NCI-H345 treated with DMSO at 0.1 percent for 48 hours (cell line): ENCODE measurements around the gene MSL2.
"Not testable (repeated sequence)": the region's sequence is repeated elsewhere in the genome, so short reads cannot be mapped to it uniquely, and the experiment has no call there.

ENCODE experiments used
- DNase-seq: peaks from one replicate; lab custom pipeline; 2025; ENCODE audit not compliant: unreplicated experiment; lab: John Stamatoyannopoulos, UW

MSL2 gene

GRCh38 chr3:136192831-136193230 lies 3.3 kb downstream of the MSL2 start:
- DNase-seq: no peak

GRCh38 chr3:136192195-136192594 lies 3.9 kb downstream of the MSL2 start:
- not testable (repeated sequence) for DNase-seq

DNA sequence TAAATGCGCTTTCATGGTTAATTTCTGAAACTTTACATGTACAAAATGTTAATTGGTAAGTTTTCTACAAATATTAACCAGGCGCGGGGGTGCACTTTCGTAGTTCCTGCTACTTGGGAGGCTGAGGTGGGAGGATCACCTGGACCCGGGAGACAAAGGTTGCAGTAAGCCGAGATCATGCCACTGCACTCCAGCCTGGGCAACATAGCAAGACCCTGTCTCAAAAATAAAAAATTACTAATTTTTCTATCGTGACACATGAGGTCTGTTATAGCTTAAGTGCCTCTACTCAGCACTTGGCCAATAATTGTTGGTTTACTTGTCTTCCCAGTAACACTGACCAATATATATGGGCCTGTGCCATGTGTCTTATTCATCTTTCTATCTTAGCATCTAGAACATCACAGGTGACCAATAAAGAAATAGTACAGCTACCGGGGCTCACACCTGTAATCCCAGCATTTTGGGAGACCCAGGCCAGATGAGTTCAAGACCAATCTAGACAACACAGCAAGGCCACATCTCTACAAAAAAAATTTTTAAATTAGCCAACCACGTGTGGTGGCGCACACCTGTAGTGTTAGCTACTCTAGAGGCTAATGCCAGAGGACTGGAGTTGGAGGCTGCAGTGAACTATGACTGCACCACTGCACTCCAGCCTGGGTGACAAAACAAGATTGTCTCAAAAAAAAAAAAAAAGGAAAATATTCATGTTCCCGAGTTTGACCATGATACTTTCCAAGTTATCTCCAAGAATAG lies 6.1 kb downstream of the MSL2 start:
- no peak for DNase-seq

GRCh38 chr3:136189043-136189442 lies 7.1 kb downstream of the MSL2 start:
- DNase-seq: no peak

GRCh38 chr3:136187868-136188267 lies 8.3 kb downstream of the MSL2 start:
- DNase-seq: no peak

DNA sequence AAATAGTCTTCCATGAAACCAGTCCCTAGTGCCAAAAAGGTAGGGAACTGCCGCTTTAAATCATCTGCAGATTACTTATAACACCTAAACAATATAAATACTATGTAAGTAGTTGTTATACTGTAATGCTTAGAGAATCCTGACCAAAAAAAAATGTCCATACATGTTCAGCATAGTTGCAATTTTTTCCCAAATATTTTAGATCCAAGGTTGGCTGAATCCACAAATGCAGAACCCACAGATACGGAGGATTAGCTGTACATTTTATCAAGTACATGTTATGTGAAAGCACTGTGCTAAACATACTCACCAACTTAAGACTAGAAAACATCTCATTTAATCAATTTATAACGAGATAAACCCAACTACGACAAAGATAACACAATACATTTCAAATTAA lies 9.3 kb downstream of the MSL2 start:
- no peak for DNase-seq

DNA sequence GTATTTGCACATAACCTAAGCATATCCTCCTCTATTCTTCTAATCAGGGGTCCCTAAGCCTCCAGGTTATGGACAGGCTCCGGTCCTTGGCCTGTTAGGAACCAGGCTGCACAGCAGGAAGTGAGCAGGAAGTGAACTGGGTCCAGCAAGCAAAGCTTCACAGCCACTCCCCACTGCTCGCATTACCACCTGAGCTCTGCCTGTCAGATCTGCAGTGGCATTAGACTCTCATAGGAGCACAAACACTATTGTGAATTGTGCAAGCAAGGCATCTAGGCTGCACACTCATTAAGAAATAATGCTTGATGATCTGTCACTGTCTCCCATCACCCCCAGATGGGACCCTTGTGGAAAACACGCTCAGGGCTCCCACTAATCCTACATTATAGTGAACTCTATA lies 9.8 kb downstream of the MSL2 start:
- DNase-seq: no peak

DNA sequence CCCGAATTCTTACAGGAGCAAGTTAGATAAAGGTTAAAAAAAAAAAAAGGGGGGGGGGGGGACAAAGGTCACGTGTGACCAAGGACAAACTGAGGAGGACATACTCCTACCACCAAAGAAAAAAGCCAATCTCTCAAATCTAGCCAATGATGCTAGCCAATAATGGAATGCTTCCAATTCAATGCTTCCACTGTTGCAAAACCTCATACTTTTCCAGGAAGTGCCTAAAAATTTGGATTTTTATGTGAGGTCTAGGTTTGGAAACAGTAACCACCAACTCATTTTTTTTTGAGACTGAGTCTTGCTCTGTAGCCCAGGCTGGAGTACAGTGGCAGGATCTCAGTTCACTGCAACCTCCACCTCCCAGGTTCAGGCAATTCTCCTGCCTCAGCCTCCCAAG lies 11.4 kb downstream of the MSL2 start:
- DNase-seq: no peak

DNA sequence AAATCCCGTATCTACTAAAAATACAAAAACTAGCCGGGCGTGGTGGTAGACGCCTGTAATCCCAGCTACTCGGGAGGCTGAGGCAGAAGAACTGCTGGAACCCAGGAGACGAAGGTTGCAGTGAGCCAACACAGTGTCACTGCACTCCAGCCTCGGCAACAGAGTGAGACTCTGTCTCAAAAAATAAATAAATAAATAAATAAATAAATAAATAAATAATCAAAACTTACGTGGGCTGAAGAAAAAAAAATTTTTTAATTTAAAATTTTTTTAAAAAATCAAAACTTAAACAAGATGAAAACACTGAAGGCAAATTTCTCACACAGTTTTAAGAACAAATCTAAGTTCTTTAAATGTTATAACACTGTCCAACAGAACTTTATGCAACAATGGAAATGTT lies 14.4 kb downstream of the MSL2 start:
- DNase-seq: no peak

DNA sequence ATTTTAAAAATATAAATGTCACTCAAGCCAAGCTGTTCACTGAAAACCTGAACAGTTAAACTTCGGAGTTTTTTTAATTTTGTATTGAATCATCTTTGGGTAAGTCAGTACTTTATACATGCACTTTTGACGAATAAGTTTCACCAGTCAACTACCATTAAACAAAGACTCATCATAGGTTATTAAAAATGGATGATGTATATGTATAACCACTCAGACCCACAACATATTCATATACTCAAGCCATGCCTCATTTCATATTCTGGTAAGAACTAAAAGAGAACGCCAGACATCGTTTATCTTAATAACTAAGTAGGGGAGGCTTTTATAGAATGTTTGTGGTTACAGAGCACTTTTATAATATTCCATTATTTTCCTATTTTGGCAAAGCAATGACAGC lies 18.3 kb downstream of the MSL2 start:
- no peak for DNase-seq

DNA sequence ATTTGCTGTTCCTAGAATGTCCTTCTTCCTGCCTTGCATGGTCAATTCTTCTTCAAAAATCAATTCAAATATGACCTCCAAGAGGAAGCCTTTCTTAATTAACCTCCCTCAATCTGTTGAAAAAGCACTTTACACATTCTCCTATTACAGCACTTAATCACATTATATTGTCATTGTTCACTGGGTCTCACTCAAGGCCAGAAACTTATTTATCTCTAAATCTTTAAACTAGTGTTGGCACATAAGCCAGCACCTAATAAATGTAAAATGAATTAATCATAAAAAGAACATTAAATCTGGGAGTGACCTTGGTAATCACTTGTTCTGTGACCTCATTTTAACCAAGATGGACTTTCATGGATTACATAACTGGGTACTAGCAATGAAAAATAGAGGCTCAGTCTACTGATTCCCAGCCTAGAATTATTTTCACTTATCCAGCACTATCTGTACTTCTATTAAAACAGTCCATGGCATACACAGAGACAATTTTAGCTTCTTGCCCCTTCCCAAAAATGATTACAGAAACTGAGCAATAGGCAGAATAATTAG lies 22.1 kb downstream of the MSL2 start:
- DNase-seq: no peak

- no peak for DNase-seq
Measured at GRCh38 chr3:136171097-136171542, 25.0 kb downstream of the MSL2 start.

DNA sequence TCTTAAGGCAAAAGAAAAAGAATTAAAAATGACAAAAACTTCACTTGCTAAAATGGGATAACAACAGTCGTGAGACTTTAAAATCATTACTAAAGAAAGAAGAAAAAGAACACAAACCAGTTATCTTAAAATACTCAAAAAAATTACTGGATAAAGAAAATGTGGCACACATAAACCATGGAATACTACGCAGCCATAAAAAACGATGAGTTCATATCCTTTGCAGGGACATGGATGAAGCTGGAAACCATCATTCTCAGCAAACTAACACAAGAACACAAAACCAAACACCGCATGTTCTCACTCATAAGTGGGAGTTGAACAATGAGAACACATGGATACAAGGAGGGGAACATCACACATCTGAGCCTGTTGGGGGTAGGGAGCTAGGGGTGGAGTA lies 27.9 kb downstream of the MSL2 start:
- not testable (repeated sequence) for DNase-seq

GRCh38 chr3:136166507-136166906 lies 29.6 kb downstream of the MSL2 start:
- DNase-seq: no peak

- DNase-seq: not testable (repeated sequence)
Measured at GRCh38 chr3:136163607-136164006, 32.5 kb downstream of the MSL2 start.

DNA sequence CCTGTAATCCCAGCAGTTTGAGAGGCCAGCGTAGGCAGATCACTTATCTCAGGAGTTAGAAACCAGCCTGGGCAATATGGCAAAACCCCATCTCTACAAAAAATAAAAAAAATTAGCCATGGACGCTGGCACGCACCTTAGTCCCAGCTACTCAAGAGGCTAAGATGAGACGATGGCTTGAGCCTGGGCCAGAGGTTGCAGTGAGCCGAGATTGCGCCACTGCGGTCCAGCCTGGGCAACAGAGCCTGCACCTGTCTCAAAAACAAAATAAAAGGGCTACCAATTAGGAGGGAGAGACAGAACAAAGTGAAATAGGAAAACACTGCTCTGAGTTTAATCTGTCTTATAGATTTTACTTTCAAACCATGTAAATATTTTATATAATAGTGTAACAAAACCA lies 33.8 kb downstream of the MSL2 start:
- DNase-seq: no peak

DNA sequence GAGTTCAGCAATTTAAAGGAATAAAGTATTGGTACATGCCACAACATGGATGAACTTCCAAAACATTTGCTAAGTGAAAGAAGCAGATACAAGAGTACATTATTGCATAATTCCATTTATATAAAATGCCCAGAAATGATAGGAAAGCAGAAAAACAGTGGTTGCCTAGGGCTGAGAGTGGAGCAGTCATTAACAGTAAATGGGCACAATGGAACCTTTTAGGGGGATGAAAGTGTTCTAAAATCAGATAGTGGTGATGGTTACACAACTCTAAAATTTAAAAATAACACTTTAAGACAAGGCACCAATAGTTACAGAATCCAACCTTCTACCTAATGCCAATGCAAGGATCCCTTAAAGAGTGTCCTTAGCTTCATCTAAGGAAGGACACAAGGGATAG lies 34.6 kb downstream of the MSL2 start:
- DNase-seq: no peak

GRCh38 chr3:136152963-136153362 lies 43.2 kb downstream of the MSL2 start:
- no peak for DNase-seq

- DNase-seq: no peak
Measured at GRCh38 chr3:136152176-136152843, 43.8 kb downstream of the MSL2 start.

DNA sequence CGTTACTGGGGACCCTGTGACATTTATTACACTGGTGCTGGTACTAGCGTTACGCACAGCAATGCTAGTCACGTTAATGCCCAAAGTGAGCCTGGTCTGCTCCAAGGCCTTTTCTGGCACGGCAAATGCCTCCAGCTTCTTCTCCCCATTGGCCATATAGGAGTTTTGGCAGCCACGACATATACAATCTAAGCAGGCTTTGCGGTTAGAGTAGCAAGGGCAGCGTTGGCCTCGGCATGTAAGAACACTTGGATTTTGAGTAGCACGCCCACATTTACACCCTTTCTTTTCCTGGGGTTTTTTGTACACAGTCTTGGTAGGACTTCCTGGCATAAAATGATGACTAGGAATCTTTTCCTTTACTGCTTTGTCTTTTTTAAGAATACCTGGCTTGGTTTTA lies 44.9 kb downstream of the MSL2 start:
- no peak for DNase-seq

DNA sequence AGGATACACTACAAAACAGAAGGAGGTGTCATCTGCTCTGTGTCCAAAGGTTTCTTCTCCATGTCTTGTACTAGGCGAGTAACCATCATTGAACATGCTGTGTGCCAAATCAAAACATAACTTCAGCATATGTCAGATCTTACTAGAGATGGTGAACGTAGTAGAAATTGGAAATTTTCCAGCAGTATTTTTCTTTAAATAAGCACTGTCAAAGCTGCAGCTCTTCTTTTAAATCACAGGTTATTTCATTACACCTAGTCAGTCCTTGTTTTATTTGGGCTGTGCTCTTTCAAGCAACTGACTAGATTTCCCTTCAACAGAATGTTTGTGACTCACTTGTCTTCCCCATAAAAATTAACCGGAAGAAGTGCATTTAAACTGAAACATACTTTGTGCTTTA lies 46.5 kb downstream of the MSL2 start:
- DNase-seq: no peak

DNA sequence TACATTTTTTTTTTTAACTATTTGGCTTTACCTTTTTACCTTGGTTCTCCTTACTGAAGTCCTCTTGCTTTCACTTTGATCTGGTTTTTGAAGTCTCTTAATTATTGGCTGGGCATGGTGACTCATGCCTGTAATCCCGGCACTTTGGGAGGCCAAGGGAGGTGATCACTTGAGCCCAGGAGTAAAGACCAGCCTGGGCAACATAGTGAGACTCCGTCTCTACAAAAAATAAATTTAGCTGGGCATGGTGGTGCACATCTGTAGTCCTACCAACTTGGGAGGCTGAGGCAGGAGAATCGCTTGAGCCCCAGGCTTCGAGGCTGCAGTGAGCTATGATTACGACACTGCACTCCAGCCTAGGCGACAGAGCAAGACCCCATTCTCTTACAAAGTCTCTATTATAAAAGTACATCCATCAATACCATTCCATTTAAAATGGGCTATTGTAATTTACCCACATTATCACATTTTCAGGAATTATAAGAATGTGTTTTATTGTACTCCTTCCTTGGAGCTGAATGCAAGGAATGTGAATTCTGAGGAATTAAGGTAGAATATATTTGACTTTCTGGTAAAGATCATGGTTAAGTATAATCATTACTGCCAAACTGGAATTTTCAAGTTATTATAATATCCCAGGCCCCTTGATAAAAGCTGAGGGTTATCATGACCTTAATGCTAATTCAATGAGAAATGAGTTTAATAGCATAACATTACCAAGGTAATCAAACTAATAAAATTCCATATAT lies 49.0 kb downstream of the MSL2 start:
- no peak for DNase-seq
